HFFc6 (cell line): Measurements from ENCODE around the gene TOR3A. TPM values are rescaled to one million over a fixed set of nuclear protein-coding genes. Genes with fewer than 3 reads are reported as not detected.

ENCODE experiments used
- DNase-seq: peaks from one replicate; pipeline ENCODE4 v3.0.0-alpha.2; 2018
- H3K27ac Mint-ChIP-seq: 2 replicates; pipeline ENCODE4 v1.8.0; 2020; ENCODE audit warnings: mild to moderate bottlenecking, mixed read lengths
- H3K27me3 Mint-ChIP-seq: 2 replicates; pipeline ENCODE4 v1.8.0; 2021; ENCODE audit warnings: mild to moderate bottlenecking, moderate library complexity, mixed read lengths; ENCODE audit not compliant: insufficient read depth
- H3K36me3 Mint-ChIP-seq: 2 replicates; pipeline ENCODE4 v1.8.0; 2021; ENCODE audit warnings: low read depth, mixed read lengths
- H3K4me1 Mint-ChIP-seq: 2 replicates; pipeline ENCODE4 v1.8.0; 2020; ENCODE audit warnings: low read depth, mixed read lengths
- H3K4me3 Mint-ChIP-seq: 2 replicates; pipeline ENCODE4 v1.8.0; 2020; ENCODE audit warnings: mild to moderate bottlenecking, moderate library complexity, mixed read lengths
- H3K9me3 Mint-ChIP-seq: 2 replicates; pipeline ENCODE4 v1.8.0; 2020; ENCODE audit warnings: mild to moderate bottlenecking, mixed read lengths
- total RNA-seq, 6 experiments: library from RNA; stranded (reverse); fragmentation: NEBNext Ultra II Directional; extraction: Animal tissue kit (Norgen Biotek cat#: 25700); gene quantifications; 2 replicates in 1 of 6; 3 replicates in 5 of 6; pipeline ENCODE4 v1.2.3, GENCODE V29; 2021
- TF ChIP-seq, protein P1 (sequence below): fragments of 200-600 bp; sonication (generic); IDR thresholded peaks from 2 replicates; pipeline ENCODE4 v1.5.0; 2021; ENCODE audit warnings: antibody characterized with exemption, mild to moderate bottlenecking

Gene TOR3A
- total RNA-seq, 6 experiments from 2014 or later, result 21.4 to 27.6 (median 24.5) TPM

DNA sequence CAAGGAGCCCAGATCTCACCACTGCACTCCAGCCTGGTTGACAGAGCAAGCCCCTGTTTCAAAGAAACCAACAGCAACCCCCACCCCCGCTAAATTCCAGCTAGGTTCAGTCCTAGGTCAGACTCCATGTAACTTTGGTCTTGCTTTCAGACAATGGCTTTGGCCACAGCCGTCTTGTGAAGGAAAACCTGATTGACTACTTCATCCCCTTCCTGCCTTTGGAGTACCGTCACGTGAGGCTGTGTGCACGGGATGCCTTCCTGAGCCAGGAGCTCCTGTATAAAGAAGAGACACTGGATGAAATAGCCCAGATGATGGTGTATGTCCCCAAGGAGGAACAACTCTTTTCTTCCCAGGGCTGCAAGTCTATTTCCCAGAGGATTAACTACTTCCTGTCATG lies 12.9 kb downstream of the TOR3A start:
- Mint-ChIP-seq H3K27ac (peak overlapping the region; percentile 37; the same call in 1 of the 2 replicates), H3K4me3 (no peak overlapping the region), H3K36me3 (peaks cover 47% of the 10 kb centered on the region), H3K9me3 (no peaks in the 10 kb centered on the region), H3K27me3 (peaks cover 18% of the 10 kb centered on the region), H3K4me1 (peaks cover 19% of the 10 kb centered on the region)
- DNase-seq, result no peak
- TF ChIP-seq, protein P1, sequence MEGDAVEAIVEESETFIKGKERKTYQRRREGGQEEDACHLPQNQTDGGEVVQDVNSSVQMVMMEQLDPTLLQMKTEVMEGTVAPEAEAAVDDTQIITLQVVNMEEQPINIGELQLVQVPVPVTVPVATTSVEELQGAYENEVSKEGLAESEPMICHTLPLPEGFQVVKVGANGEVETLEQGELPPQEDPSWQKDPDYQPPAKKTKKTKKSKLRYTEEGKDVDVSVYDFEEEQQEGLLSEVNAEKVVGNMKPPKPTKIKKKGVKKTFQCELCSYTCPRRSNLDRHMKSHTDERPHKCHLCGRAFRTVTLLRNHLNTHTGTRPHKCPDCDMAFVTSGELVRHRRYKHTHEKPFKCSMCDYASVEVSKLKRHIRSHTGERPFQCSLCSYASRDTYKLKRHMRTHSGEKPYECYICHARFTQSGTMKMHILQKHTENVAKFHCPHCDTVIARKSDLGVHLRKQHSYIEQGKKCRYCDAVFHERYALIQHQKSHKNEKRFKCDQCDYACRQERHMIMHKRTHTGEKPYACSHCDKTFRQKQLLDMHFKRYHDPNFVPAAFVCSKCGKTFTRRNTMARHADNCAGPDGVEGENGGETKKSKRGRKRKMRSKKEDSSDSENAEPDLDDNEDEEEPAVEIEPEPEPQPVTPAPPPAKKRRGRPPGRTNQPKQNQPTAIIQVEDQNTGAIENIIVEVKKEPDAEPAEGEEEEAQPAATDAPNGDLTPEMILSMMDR, result no peak

DNA sequence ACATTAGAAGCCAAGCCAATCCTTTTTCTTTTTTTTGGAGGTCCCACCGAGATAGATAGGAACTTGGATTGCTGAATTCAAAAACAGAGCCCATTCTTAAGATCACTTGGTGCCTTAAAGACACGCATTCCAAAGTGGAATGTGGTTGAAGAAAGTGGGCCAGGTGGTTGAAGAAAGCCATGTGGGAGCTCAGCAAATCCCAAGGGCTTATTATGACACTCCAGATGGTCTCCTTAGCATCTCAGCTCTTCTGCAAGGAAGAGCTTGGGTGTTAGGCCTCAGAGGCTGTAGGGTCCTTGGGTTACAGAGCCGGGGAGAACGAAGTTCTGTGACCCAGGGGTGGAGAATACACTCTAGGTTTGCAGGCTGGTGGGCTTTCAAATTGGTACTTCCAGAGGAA lies 13.5 kb downstream of the TOR3A start:
- Mint-ChIP-seq H3K36me3 (peaks cover 53% of the 10 kb centered on the region), H3K4me1 (peaks cover 19% of the 10 kb centered on the region), H3K27ac (peak overlapping the region; percentile 44; the same call in 1 of the 2 replicates), H3K27me3 (peaks cover 18% of the 10 kb centered on the region), H3K9me3 (no peaks in the 10 kb centered on the region), H3K4me3 (no peak overlapping the region)
- TF ChIP-seq, protein P1, result no peak
- no peak for DNase-seq

DNA sequence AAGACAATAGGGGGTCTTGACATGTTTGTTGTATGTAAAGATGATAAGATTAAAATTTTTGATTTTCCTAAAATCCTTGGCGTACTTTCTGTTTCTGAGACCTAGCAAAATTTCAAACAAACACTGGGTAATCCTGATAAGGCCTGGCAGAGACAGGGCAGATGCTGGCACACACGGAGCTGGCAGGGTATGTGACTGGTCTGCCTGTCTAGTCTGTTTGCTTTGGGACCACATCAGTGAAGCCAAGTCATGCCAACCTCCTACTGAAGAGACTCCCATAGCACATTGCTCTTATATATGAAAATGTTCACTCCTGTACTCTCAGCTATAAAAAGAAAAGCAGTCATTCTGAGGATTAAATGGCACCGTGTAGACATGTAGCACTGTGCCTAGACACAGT lies 14.1 kb downstream of the TOR3A start:
- TF ChIP-seq, protein P1, result no peak
- no peak for DNase-seq
- H3K27me3 Mint-ChIP-seq, result peaks cover 23% of the 10 kb centered on the region
- peak overlapping the region; percentile 44 for H3K27ac Mint-ChIP-seq
- H3K36me3 Mint-ChIP-seq, result peaks cover 58% of the 10 kb centered on the region
- no peak overlapping the region for H3K4me3 Mint-ChIP-seq
- H3K9me3 Mint-ChIP-seq, result no peaks in the 10 kb centered on the region
- H3K4me1 Mint-ChIP-seq, result peaks cover 19% of the 10 kb centered on the region

DNA sequence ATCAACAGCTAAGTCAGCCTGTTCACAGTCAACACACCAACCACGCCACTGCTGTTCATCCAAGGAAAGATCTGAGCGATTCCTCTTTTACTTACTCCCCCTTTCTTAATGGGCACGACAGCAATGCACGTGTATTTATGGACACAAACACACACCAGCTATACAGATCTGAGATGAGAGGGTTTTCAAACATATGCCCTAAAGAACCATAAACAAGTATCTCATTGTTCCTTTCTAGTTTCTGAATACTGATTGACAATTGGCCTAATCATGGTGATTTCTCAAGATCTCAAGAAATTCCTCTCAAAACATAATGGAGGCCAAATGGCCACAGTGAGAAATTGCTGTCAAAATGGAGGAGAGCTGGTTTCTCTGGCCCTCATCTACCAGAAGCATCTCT lies 18.0 kb downstream of the TOR3A start:
- Mint-ChIP-seq H3K36me3 (peaks cover 51% of the 10 kb centered on the region), H3K4me1 (peaks cover 15% of the 10 kb centered on the region), H3K9me3 (no peaks in the 10 kb centered on the region), H3K4me3 (no peak overlapping the region), H3K27ac (peak overlapping the region; percentile 29), H3K27me3 (peaks cover 17% of the 10 kb centered on the region)
- no peak for DNase-seq
- TF ChIP-seq, protein P1, result no peak

DNA sequence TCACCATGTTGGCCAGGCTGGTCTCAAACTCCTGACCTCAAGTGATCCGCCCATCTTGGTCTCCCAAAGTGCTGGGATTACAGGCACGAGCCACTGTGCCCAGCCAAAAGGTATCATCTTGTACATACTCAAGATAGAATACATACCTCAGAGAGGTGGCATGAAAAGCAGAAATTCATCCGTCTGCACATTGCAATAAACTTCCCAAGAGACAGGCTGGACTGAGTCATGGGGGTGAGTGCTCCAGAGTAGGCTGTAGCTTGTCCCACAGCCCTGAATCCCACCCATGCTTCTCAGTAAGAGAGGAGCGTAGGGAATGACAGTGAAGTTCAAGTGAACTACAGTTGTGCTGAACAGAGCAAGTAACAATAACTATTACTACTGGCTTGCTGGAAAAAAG lies 19.7 kb downstream of the TOR3A start:
- Mint-ChIP-seq H3K27me3 (peaks cover 13% of the 10 kb centered on the region), H3K27ac (peak overlapping the region; percentile 55; the same call in 1 of the 2 replicates), H3K4me1 (peaks cover 22% of the 10 kb centered on the region), H3K9me3 (no peaks in the 10 kb centered on the region), H3K4me3 (no peak overlapping the region), H3K36me3 (peaks cover 50% of the 10 kb centered on the region)
- DNase-seq, result no peak
- TF ChIP-seq, protein P1, result no peak

DNA sequence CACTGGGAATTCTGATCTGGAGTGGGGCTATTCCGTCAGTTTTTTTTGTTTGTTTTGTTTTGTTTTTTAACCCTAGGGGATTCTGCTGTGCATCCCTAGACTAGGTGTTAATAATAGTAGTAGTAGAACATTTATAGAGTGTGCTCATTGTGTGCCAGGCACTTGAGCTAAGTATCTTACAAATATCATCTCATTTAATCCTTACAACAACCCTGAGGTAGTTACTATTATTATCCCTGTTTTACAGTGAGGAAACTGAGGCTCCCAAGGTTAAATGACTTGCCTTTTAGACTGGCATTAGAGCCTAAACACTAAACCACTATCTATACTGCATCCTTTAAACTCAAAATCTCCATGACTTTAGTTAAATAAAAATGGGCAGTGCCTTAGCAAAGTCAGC lies 22.1 kb downstream of the TOR3A start:
- Mint-ChIP-seq H3K36me3 (peaks cover 56% of the 10 kb centered on the region), H3K27me3 (peaks cover 17% of the 10 kb centered on the region), H3K27ac (no peak overlapping the region; the same call in 1 of the 2 replicates), H3K4me1 (peaks cover 45% of the 10 kb centered on the region), H3K4me3 (no peak overlapping the region), H3K9me3 (no peaks in the 10 kb centered on the region)
- DNase-seq, result no peak
- TF ChIP-seq, protein P1, result no peak
